Activated gamma-delta T cell (primary cell): Measurements from ENCODE around the gene WDR81.
"Not testable (repeated sequence)": the region's sequence is repeated elsewhere in the genome, so short reads cannot be mapped to it uniquely, and the experiment has no call there.

Experiments
- DNase-seq: peaks from one replicate; lab custom pipeline; 2025; lab: John Stamatoyannopoulos, UW

WDR81 gene

GRCh38 chr17:1753767-1754429 lies 29.4 kb downstream of the WDR81 start:
- DNase-seq: no peak

GRCh38 chr17:1754430-1755112 lies 30.1 kb downstream of the WDR81 start:
- no peak for DNase-seq

GRCh38 chr17:1755252-1755826 lies 30.8 kb downstream of the WDR81 start:
- no peak for DNase-seq

GRCh38 chr17:1755827-1756262 lies 31.3 kb downstream of the WDR81 start:
- no peak for DNase-seq

- no peak for DNase-seq
These were observed 34.3 kb downstream of the WDR81 start for GRCh38 chr17:1758807-1759206.

- DNase-seq: no peak
These were observed 35.0 kb downstream of the WDR81 start for GRCh38 chr17:1759529-1759928.

GRCh38 chr17:1762233-1762900 lies 37.9 kb downstream of the WDR81 start:
- no peak for DNase-seq

GRCh38 chr17:1762901-1763898 lies 38.7 kb downstream of the WDR81 start:
- DNase-seq: no peak

GRCh38 chr17:1764284-1764683 lies 39.8 kb downstream of the WDR81 start:
- no peak for DNase-seq

GRCh38 chr17:1764705-1765104 lies 40.2 kb downstream of the WDR81 start:
- not testable (repeated sequence) for DNase-seq

GRCh38 chr17:1765576-1765975 lies 41.1 kb downstream of the WDR81 start:
- DNase-seq: no peak

GRCh38 chr17:1766382-1767135 lies 42.1 kb downstream of the WDR81 start:
- no peak for DNase-seq

GRCh38 chr17:1767358-1767757 lies 42.9 kb downstream of the WDR81 start:
- DNase-seq: no peak

GRCh38 chr17:1769822-1770477 lies 45.4 kb downstream of the WDR81 start:
- no peak for DNase-seq

- not testable (repeated sequence) for DNase-seq
These were observed 48.6 kb downstream of the WDR81 start for GRCh38 chr17:1773000-1773695.

- no peak for DNase-seq
These were observed 49.2 kb downstream of the WDR81 start for GRCh38 chr17:1773696-1774181.

- no peak for DNase-seq
These were observed 50.1 kb downstream of the WDR81 start for GRCh38 chr17:1774390-1775176.

- no peak for DNase-seq
These were observed 51.8 kb downstream of the WDR81 start for GRCh38 chr17:1776328-1776727.

- no peak for DNase-seq
These were observed 52.4 kb downstream of the WDR81 start for GRCh38 chr17:1776857-1777256.
